Measurements from ENCODE around the gene CCNG2. TPM values are rescaled to one million over a fixed set of nuclear protein-coding genes. Genes with fewer than 3 reads are reported as not detected.
A peak's percentile ranks its signal among the peaks of the same experiment; 100 is the strongest.

CCNG2 gene
- total and polyA plus RNA-seq, 2 of the 13 experiments (the other 11 are each of a cell fraction or from before 2014, with no cell fraction given): 3.9 to 11.5 TPM

DNA sequence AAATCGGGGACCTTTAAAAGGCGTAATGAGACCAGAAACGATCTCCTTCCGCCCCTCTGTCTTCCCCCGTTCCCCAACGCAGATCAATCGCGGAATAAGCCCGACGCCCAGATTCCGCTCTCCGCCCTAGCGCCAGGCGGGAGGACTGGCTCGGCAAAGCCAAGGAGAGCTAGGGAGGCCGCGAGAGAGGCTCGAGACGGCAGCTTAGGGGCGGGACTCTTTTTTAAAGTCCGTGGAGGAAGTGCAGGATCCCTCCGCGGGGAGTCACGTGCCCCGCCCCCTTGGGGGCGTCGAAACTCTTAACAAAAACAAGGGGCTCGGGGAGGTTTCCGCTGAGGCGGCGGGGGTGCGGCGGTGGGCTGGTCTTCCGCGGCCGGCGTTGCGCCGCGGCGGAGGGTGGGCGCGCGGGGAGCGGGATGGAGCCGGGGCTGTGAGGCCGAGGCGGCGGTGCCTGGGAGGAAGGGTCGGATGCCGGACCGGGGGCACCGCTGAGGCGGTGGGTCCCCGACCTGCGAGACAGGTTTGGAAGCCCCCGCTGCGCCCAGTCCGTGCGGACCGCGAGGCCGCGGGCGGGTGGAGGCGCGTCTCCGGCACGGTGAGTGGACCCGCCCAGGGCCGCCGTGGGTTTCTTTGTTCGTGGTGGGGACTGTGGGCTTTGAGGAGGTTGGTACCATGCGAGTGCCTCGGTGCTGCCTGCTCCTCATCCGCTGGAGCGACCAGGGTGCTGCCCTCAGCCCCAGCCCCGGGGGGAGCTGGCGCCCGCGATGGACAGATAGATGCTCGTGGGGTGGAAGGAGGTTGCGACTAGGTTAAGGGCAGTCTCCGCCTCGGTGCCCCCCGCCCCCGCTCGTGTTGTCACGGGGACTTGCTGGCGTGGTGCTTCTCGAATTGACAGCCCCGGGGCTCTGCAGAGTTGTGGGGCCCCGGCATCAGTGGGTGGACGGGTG, at the start of gene CCNG2 (continued):
- TF ChIP-seq ELF1 (CRISPR knock-in tag; IDR thresholded peaks at IDR 0.05): peak; percentile 52; the same call in 1 of the 2 replicates
- TF ChIP-seq, protein P1, sequence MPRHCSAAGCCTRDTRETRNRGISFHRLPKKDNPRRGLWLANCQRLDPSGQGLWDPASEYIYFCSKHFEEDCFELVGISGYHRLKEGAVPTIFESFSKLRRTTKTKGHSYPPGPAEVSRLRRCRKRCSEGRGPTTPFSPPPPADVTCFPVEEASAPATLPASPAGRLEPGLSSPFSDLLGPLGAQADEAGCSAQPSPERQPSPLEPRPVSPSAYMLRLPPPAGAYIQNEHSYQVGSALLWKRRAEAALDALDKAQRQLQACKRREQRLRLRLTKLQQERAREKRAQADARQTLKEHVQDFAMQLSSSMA (CRISPR knock-in tag; IDR thresholded peaks at IDR 0.05): no peak
- TF ChIP-seq HES4 (CRISPR knock-in tag; IDR thresholded peaks at IDR 0.05; ENCODE audit: borderline replicate concordance): peak; percentile 72; the same call in 1 of the 2 replicates
- TF ChIP-seq ZNF563 (CRISPR knock-in tag; IDR thresholded peaks at IDR 0.05): 0 out of 2 replicates have a peak, but pooled peaks have one; percentile 34
- peak; percentile 96 for TF ChIP-seq KDM5A (IDR thresholded peaks at IDR 0.05; ENCODE audit: borderline replicate concordance, low read length)
- TF ChIP-seq, protein P2, sequence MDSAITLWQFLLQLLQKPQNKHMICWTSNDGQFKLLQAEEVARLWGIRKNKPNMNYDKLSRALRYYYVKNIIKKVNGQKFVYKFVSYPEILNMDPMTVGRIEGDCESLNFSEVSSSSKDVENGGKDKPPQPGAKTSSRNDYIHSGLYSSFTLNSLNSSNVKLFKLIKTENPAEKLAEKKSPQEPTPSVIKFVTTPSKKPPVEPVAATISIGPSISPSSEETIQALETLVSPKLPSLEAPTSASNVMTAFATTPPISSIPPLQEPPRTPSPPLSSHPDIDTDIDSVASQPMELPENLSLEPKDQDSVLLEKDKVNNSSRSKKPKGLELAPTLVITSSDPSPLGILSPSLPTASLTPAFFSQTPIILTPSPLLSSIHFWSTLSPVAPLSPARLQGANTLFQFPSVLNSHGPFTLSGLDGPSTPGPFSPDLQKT (CRISPR knock-in tag; IDR thresholded peaks at IDR 0.05; ENCODE audit: borderline replicate concordance): no peak
- peak; percentile 59; the same call in 1 of the 2 replicates for TF ChIP-seq SAFB2 (CRISPR knock-in tag; IDR thresholded peaks at IDR 0.05; ENCODE audit: borderline replicate concordance, low read depth)
- peak; percentile 91 for TF ChIP-seq SNAPC2 (CRISPR knock-in tag; IDR thresholded peaks at IDR 0.05)
- TF ChIP-seq JUN (CRISPR knock-in tag; IDR thresholded peaks at IDR 0.05): no peak
- peak; percentile 43; the same call in 1 of the 2 replicates for TF ChIP-seq SOX5 (CRISPR knock-in tag; IDR thresholded peaks at IDR 0.05; ENCODE audit: borderline replicate concordance)
- TF ChIP-seq, protein P3, sequence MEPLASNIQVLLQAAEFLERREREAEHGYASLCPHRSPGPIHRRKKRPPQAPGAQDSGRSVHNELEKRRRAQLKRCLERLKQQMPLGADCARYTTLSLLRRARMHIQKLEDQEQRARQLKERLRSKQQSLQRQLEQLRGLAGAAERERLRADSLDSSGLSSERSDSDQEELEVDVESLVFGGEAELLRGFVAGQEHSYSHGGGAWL (CRISPR knock-in tag; IDR thresholded peaks at IDR 0.05): peak; percentile 35; the same call in 1 of the 2 replicates
- TF ChIP-seq MED8 (CRISPR knock-in tag; IDR thresholded peaks at IDR 0.05; ENCODE audit: insufficient replicate concordance): peak; percentile 4
- peak; percentile 26; the same call in 1 of the 2 replicates for TF ChIP-seq ZNF317 (CRISPR knock-in tag; IDR thresholded peaks at IDR 0.05)
- TF ChIP-seq ZNF773 (CRISPR knock-in tag; IDR thresholded peaks at IDR 0.05; ENCODE audit: borderline replicate concordance): peak; percentile 34; the same call in 1 of the 2 replicates
- TF ChIP-seq ZNF296 (CRISPR knock-in tag; conservative IDR thresholded peaks at IDR 0.05): no peak
- TF ChIP-seq ARNT2 (CRISPR knock-in tag; IDR thresholded peaks at IDR 0.05; ENCODE audit: low read depth): peak; percentile 86
- no peak for TF ChIP-seq PHF5A (CRISPR knock-in tag; IDR thresholded peaks at IDR 0.05; ENCODE audit: low read depth, unreplicated experiment)
- no peak for TF ChIP-seq HNF4A (CRISPR knock-in tag; IDR thresholded peaks at IDR 0.05)
- peak; percentile 53 for TF ChIP-seq ETV5 (CRISPR knock-in tag; IDR thresholded peaks at IDR 0.05; ENCODE audit: borderline replicate concordance)
- peak; percentile 78 for TF ChIP-seq KAT8 (CRISPR knock-in tag; IDR thresholded peaks at IDR 0.05)
- no peak for TF ChIP-seq ZNF343 (CRISPR knock-in tag; IDR thresholded peaks at IDR 0.05)
- 0 out of 2 replicates have a peak, but pooled peaks have one; percentile 18 for TF ChIP-seq HMG20B (CRISPR knock-in tag; conservative IDR thresholded peaks at IDR 0.05)
- TF ChIP-seq SIN3B (IDR thresholded peaks at IDR 0.05; ENCODE audit: low read length): peak; percentile 90
- peak; percentile 94 for TF ChIP-seq HDAC1 (CRISPR knock-in tag; IDR thresholded peaks at IDR 0.05)
- TF ChIP-seq ZMYM4 (CRISPR knock-in tag; IDR thresholded peaks at IDR 0.05): peak; percentile 96
- TF ChIP-seq ESRRA (CRISPR knock-in tag; IDR thresholded peaks at IDR 0.05; ENCODE audit: low read depth): peak; percentile 55; the same call in 1 of the 2 replicates
- TF ChIP-seq RFX5 (IDR thresholded peaks at IDR 0.05; ENCODE audit: low read depth, low read length): no peak
- TF ChIP-seq POLR2AphosphoS5 (IDR thresholded peaks at IDR 0.05; ENCODE audit: low read depth, low read length): peak; percentile 67

All from HepG2 (cell line).